H1 (cell line): ENCODE measurements around the gene H2BK1. TPM values are rescaled to one million over a fixed set of nuclear protein-coding genes. Genes with fewer than 3 reads are reported as not detected.

ENCODE experiments used
- CTCF ChIA-PET: fragments of 300-600 bp; sonication (Branson Sonifier 250); formaldehyde crosslinking; loops from one replicate; lab custom pipeline; 2021; ENCODE audit not compliant: partially characterized antibody; lab: Charles Lee
- POLR2A ChIA-PET: fragments of 300-600 bp; sonication (Branson Sonifier 250); formaldehyde crosslinking; loops from one replicate; lab custom pipeline; 2021; ENCODE audit warnings: inconsistent platforms; ENCODE audit not compliant: partially characterized antibody; lab: Charles Lee
- DNase-seq, 2 experiments: peaks; one replicate each; pipeline versions ENCODE4 v3.0.0 to v3.0.0-alpha.2; 2010 to 2022; ENCODE audit warnings: low spot score in 2 of 2, low read depth in 1 of 2, mixed read lengths in 1 of 2
- FAIRE-seq: peaks from 2 replicates; lab custom pipeline; 2011; peaks lifted over from hg19 to GRCh38; lab: Jason Lieb, UNC
- H2AFZ ChIP-seq: 2 replicates; pipeline ENCODE4 v1.8.1; 2012; ENCODE audit warnings: low read length, inconsistent platforms
- H2AK5ac ChIP-seq: 2 replicates; pipeline ENCODE4 v1.6.1; 2013; ENCODE audit warnings: low read depth, low read length
- H2BK120ac ChIP-seq: replicated peaks from 2 replicates; pipeline ENCODE3; 2013; ENCODE audit warnings: low read depth, low read length, inconsistent platforms
- H2BK12ac ChIP-seq: 2 replicates; pipeline ENCODE4 v1.6.1; 2013; ENCODE audit warnings: low read depth, low read length
- H2BK15ac ChIP-seq: 2 replicates; pipeline ENCODE4 v1.6.1; 2013; ENCODE audit warnings: low read length
- H2BK20ac ChIP-seq: 2 replicates; pipeline ENCODE4 v1.6.1; 2013; ENCODE audit warnings: low read length
- H2BK5ac ChIP-seq: 2 replicates; pipeline ENCODE4 v1.6.1; 2013; ENCODE audit warnings: low read depth, low read length
- H3K14ac ChIP-seq: 2 replicates; pipeline ENCODE4 v1.6.1; 2013; ENCODE audit warnings: inconsistent platforms; ENCODE audit not compliant: insufficient read length
- H3K18ac ChIP-seq: 2 replicates; pipeline ENCODE4 v1.6.1; 2013; ENCODE audit warnings: low read length; ENCODE audit errors: extremely low read depth
- H3K23ac ChIP-seq: 2 replicates; pipeline ENCODE4 v1.6.1; 2013; ENCODE audit warnings: inconsistent platforms; ENCODE audit not compliant: insufficient read length
- H3K23me2 ChIP-seq: 2 replicates; pipeline ENCODE4 v1.6.1; 2013; ENCODE audit warnings: low read depth, low read length
- H3K27ac ChIP-seq: 2 replicates; pipeline ENCODE4 v1.6.1; 2011; ENCODE audit warnings: low read depth, low read length, inconsistent platforms
- H3K27me3 ChIP-seq, 4 experiments: replicated peaks in 1 of 4; 1 replicate in 1 of 4; 2 replicates in 3 of 4; pipeline versions ENCODE4 v1.6.1 to v1.8.1; 2011 to 2013; ENCODE audit warnings: low read length in 3 of 4, mild to moderate bottlenecking in 3 of 4, inconsistent platforms in 2 of 4, mixed read lengths in 2 of 4, moderate library complexity in 1 of 4; ENCODE audit not compliant: control insufficient read depth in 3 of 4, insufficient read depth in 3 of 4; ENCODE audit errors: extremely low read depth in 1 of 4
- H3K36me3 ChIP-seq, 4 experiments: 2 replicates each; pipeline versions ENCODE4 v1.6.1 to v1.8.1; 2011 to 2013; ENCODE audit warnings: mild to moderate bottlenecking in 4 of 4, low read length in 3 of 4, moderate library complexity in 2 of 4, control low read depth in 1 of 4, inconsistent platforms in 1 of 4; ENCODE audit not compliant: insufficient read depth in 4 of 4, control insufficient read depth in 2 of 4
- H3K4ac ChIP-seq: replicated peaks from 2 replicates; pipeline ENCODE3; 2013; ENCODE audit warnings: low read length, low read depth, mixed read lengths, inconsistent platforms; ENCODE audit not compliant: insufficient read length
- H3K4me1 ChIP-seq, 4 experiments: replicated peaks in 1 of 4; 1 replicate in 1 of 4; 2 replicates in 3 of 4; pipeline versions ENCODE4 v1.6.1 to v1.8.1; 2011 to 2013; ENCODE audit warnings: low read length in 3 of 4, inconsistent platforms in 2 of 4, mixed read lengths in 1 of 4; ENCODE audit not compliant: insufficient read depth in 4 of 4, control insufficient read depth in 3 of 4
- H3K4me2 ChIP-seq, 2 experiments: 2 replicates each; pipeline versions ENCODE4 v1.6.1 to v1.8.1; 2011 to 2013; ENCODE audit warnings: low read depth in 2 of 2, low read length in 2 of 2, control low read depth in 1 of 2, inconsistent platforms in 1 of 2, mild to moderate bottlenecking in 1 of 2; ENCODE audit not compliant: insufficient read depth in 1 of 2
- H3K4me3 ChIP-seq, 4 experiments: fragments of 200-600, 300-600 bp in 1 of 4; sonication (generic), shearing (Covaris generic), sonication (Bioruptor Twin) in 1 of 4; 2 replicates each; pipeline versions ENCODE4 v1.5.1 to v1.8.1; 2011 to 2016; ENCODE audit warnings: low read length in 4 of 4, low read depth in 3 of 4, control low read depth in 2 of 4, inconsistent platforms in 2 of 4, mild to moderate bottlenecking in 2 of 4, mixed read lengths in 1 of 4, moderate library complexity in 1 of 4; ENCODE audit not compliant: insufficient read depth in 2 of 4; ENCODE audit errors: extremely low read depth in 1 of 4
- H3K56ac ChIP-seq: replicated peaks from 2 replicates; pipeline ENCODE3; 2013; ENCODE audit warnings: low read depth, mild to moderate bottlenecking, mixed read lengths, low read length, inconsistent platforms; ENCODE audit not compliant: insufficient read length
- H3K79me1 ChIP-seq: 2 replicates; pipeline ENCODE4 v1.6.1; 2013; ENCODE audit warnings: low read depth, low read length, control low read depth
- H3K79me2 ChIP-seq, 2 experiments: 2 replicates each; pipeline versions ENCODE4 v1.6.1 to v1.8.1; 2012 to 2013; ENCODE audit warnings: low read length in 2 of 2, mild to moderate bottlenecking in 2 of 2, inconsistent platforms in 1 of 2; ENCODE audit not compliant: insufficient read depth in 2 of 2, control insufficient read depth in 1 of 2
- H3K9ac ChIP-seq, 4 experiments: replicated peaks in 1 of 4; 1 replicate in 1 of 4; 2 replicates in 3 of 4; pipeline versions ENCODE4 v1.6.1 to v1.8.1; 2011 to 2013; ENCODE audit warnings: low read depth in 3 of 4, low read length in 3 of 4, control low read depth in 2 of 4, mild to moderate bottlenecking in 2 of 4, moderate library complexity in 2 of 4, inconsistent platforms in 1 of 4; ENCODE audit errors: extremely low read depth in 1 of 4
- H3K9me3 ChIP-seq, 2 experiments: 2 replicates each; pipeline versions ENCODE4 v1.6.1 to v1.8.1; 2012 to 2013; ENCODE audit warnings: mild to moderate bottlenecking in 2 of 2, moderate library complexity in 2 of 2, control low read depth in 1 of 2, inconsistent platforms in 1 of 2, low read depth in 1 of 2, low read length in 1 of 2, mixed read lengths in 1 of 2; ENCODE audit not compliant: insufficient read depth in 2 of 2
- H4K20me1 ChIP-seq, 2 experiments: replicated peaks in 1 of 2; 2 replicates each; pipeline versions ENCODE3 to v1.8.1; 2011 to 2013; ENCODE audit warnings: inconsistent platforms in 2 of 2, low read length in 2 of 2, mild to moderate bottlenecking in 1 of 2; ENCODE audit not compliant: insufficient read depth in 2 of 2, control insufficient read depth in 1 of 2
- H4K5ac ChIP-seq: 2 replicates; pipeline ENCODE4 v1.6.1; 2013; ENCODE audit warnings: low read length, low read depth, mixed read lengths, inconsistent platforms; ENCODE audit not compliant: insufficient read length
- H4K8ac ChIP-seq: 2 replicates; pipeline ENCODE4 v1.8.0; 2013; ENCODE audit warnings: mild to moderate bottlenecking, moderate library complexity, low read length, inconsistent platforms; ENCODE audit not compliant: insufficient read depth; ENCODE audit errors: extremely low read depth
- H4K91ac ChIP-seq: replicated peaks from 2 replicates; pipeline ENCODE3; 2013; ENCODE audit warnings: low read length, mixed read lengths, inconsistent platforms; ENCODE audit not compliant: insufficient read length
- BACH1 ChIP-seq: IDR thresholded peaks from 2 replicates; pipeline ENCODE4 v1.6.1; 2012; ENCODE audit warnings: low read length, improper control_type of control experiment
- EP300 ChIP-seq, 2 experiments: IDR thresholded peaks; 1 replicate in 1 of 2; 2 replicates in 1 of 2; pipeline ENCODE4 v1.6.1; 2011 to 2012; ENCODE audit warnings: low read depth in 2 of 2, low read length in 2 of 2, mild to moderate bottlenecking in 2 of 2, borderline replicate concordance in 1 of 2, inconsistent platforms in 1 of 2, moderate library complexity in 1 of 2
- HDAC2 ChIP-seq, 2 experiments: fragments of 300-600 bp in 1 of 2; sonication (generic) in 1 of 2; IDR thresholded peaks; 2 replicates each; pipeline ENCODE4 v1.6.1; 2011 to 2012; ENCODE audit warnings: low read depth in 2 of 2, low read length in 2 of 2, mild to moderate bottlenecking in 2 of 2, moderate library complexity in 2 of 2, borderline replicate concordance in 1 of 2, inconsistent platforms in 1 of 2
- PHF8 ChIP-seq: fragments of 200-600 bp; sonication (generic); conservative IDR thresholded peaks from 2 replicates; pipeline ENCODE4 v1.7.1; 2012; ENCODE audit warnings: low read depth, mild to moderate bottlenecking, inconsistent platforms, low read length, moderate library complexity
- RAD21 ChIP-seq, 2 experiments: IDR thresholded peaks in 1 of 2; conservative IDR thresholded peaks in 1 of 2; 2 replicates each; pipeline ENCODE4 v1.6.1; 2011; ENCODE audit warnings: low read depth in 2 of 2, low read length in 2 of 2, improper control_type of control experiment in 1 of 2, inconsistent platforms in 1 of 2, mild to moderate bottlenecking in 1 of 2, moderate library complexity in 1 of 2
- SIRT6 ChIP-seq: IDR thresholded peaks from one replicate; pipeline ENCODE4 v1.7.1; 2012; ENCODE audit warnings: low read length, inconsistent platforms
- SP2 ChIP-seq: IDR thresholded peaks from 2 replicates; pipeline ENCODE4 v1.6.1; 2012; ENCODE audit warnings: mild to moderate bottlenecking, low read length, inconsistent platforms
- WGBS, 2 experiments: shearing (Covaris generic) in 1 of 2; methylation state at CpG; one replicate each; pipeline versions ENCODE4 v1.1.6 to v1.1.7; 2013 to 2015; ENCODE audit warnings: low lambda C conversion rate in 2 of 2, mixed read lengths in 2 of 2, inconsistent platforms in 1 of 2, low coverage in 1 of 2, missing lambda C conversion rate in 1 of 2; ENCODE audit not compliant: insufficient replicate concordance in 2 of 2, insufficient coverage in 1 of 2, insufficient read length in 1 of 2; ENCODE audit errors: extremely low coverage in 1 of 2, missing lambda C conversion rate in 1 of 2; 5-methylcytosine and 5-hydroxymethylcytosine counted together
- polyA plus RNA-seq, 7 experiments: library from polyadenylated mRNA; depleted of rRNA in 3 of 7; stranded (reverse) in 5 of 7; unstranded in 2 of 7; fragments of >200 nt in 5 of 7; fragments of 200-250 nt in 2 of 7; gene quantifications; 1 replicate in 5 of 7; 2 replicates in 1 of 7; 4 replicates in 1 of 7; pipeline versions ENCODE4 v1.2.1 to v1.2.3, GENCODE V29; 2011 to 2013; ENCODE audit warnings: missing spikeins in 2 of 7, mixed read lengths in 2 of 7
- total RNA-seq: library from RNA; stranded (reverse); fragmentation: NEBNext Ultra II Directional; extraction: Animal tissue kit (Norgen Biotek cat#: 25700); gene quantifications from 2 replicates; pipeline ENCODE4 v1.2.1, GENCODE V29; 2021

The H2BK1 gene
- total and polyA plus RNA-seq, 2 of the 8 experiments (the other 6 are each of a cell fraction or from before 2014, with no cell fraction given): not detected

DNA sequence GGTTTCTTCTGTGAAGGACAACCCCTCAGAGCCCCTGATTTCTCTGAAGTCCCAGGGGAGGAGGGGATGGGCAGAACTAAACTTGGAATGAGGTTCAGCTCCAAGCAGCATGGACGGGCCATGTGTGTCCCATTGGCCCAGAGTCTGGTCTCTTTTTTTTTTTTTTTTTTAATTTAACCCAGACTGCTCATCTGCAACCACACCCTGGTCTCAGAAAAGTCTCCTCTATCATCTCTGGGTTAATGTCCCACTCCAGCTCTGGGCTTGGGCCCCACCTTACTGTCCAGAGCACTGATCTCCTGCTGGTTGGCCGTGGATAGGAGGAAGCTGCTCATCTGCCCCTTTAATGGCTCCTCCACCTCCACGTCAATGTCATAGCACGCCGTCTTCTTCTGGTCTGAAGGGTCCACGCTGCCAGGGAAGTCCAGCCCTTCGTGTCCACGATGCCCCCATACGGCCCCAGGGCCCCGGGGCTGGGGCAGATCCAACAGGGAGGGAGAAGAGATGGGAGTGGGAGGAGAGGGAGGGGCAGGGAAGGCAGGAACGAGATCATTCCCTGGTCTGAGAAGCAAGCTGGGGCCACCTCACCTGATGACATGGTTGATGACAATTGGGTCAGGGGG, 29.7 kb upstream of the H2BK1 start:
- peaks cover 0 to under 1% of the 10 kb centered on the region in 2 experiments; a peak in 1 of 4 replicates for H3K79me2 ChIP-seq
- peaks cover 0 to 15% (median 10%) of the 10 kb centered on the region in 4 experiments; a peak in 6 of 7 replicates for H3K4me1 ChIP-seq
- H3K4me2 ChIP-seq: no peak overlapping the region
- H3K56ac ChIP-seq: no peak overlapping the region
- no peak overlapping the region for H3K14ac ChIP-seq
- H3K23me2 ChIP-seq: peaks cover under 1% of the 10 kb centered on the region; the same call in 1 of the 2 replicates
- H2AFZ ChIP-seq: no peak overlapping the region
- no peak overlapping the region for H3K9ac ChIP-seq
- H4K5ac ChIP-seq: no peak overlapping the region
- H3K9me3 ChIP-seq: no peaks in the 10 kb centered on the region
- no peak overlapping the region for H2BK120ac ChIP-seq
- DNase-seq: no peak
- no peak overlapping the region for H3K18ac ChIP-seq
- no peak overlapping the region for H2BK20ac ChIP-seq
- H4K20me1 ChIP-seq: peaks cover 0 to 11% of the 10 kb centered on the region in 2 experiments
- H2BK15ac ChIP-seq: no peak overlapping the region
- H3K23ac ChIP-seq: no peak overlapping the region
- H3K27me3 ChIP-seq: peaks cover 0 to 4% (median 3%) of the 10 kb centered on the region in 4 experiments; a peak in 5 of 7 replicates
- POLR2A ChIA-PET: interaction anchor here (0.7 to 5.7 kb wide), 2 partner anchors 9 to 12 kb away, joined by 3 to 22 read pairs; no protein-coding TSS in a partner anchor
- no peak overlapping the region for H3K27ac ChIP-seq
- H3K4me3 ChIP-seq: no peak overlapping the region
- peaks cover 5% of the 10 kb centered on the region; the same call in 1 of the 2 replicates for H3K79me1 ChIP-seq
- 84% methylated on average over 10 of the region's 11 CpGs; no CpG with 5 or more reads in 1 of the 2 experiments for WGBS, 2 experiments
- no peak overlapping the region for H4K8ac ChIP-seq
- H3K36me3 ChIP-seq: peaks cover 8 to 24% (median 11%) of the 10 kb centered on the region in 4 experiments; a peak in 7 of 8 replicates
- H3K4ac ChIP-seq: no peak overlapping the region
- no peak overlapping the region for H2AK5ac ChIP-seq
- no peak overlapping the region for H2BK12ac ChIP-seq
- CTCF ChIA-PET: interaction anchor here (0.5 to 1.4 kb wide), 2 partner anchors 11 to 129 kb away, joined by 3 to 4 read pairs; no protein-coding TSS in a partner anchor
- H4K91ac ChIP-seq: no peak overlapping the region
- no peak for FAIRE-seq
- H2BK5ac ChIP-seq: no peak overlapping the region; the same call in 1 of the 2 replicates
- no peak for TF ChIP-seq PHF8
- no peak for TF ChIP-seq RAD21 (IDR thresholded peaks at IDR 0.05 in 1 of 2, conservative IDR thresholded peaks at IDR 0.05 in 1 of 2; ENCODE audit: low read depth in 2 of 2, low read length in 2 of 2)
- TF ChIP-seq BACH1: no peak
- no peak for TF ChIP-seq SIRT6
- no peak for TF ChIP-seq HDAC2 (IDR thresholded peaks at IDR 0.05; ENCODE audit: borderline replicate concordance in 1 of 2, low read depth in 2 of 2, low read length in 2 of 2)
- no peak for TF ChIP-seq SP2
- TF ChIP-seq EP300 (IDR thresholded peaks at IDR 0.05; ENCODE audit: borderline replicate concordance in 1 of 2, low read depth in 2 of 2, low read length in 2 of 2): no peak
